ENCODE measurements around the gene LRMDA.

LRMDA gene

DNA sequence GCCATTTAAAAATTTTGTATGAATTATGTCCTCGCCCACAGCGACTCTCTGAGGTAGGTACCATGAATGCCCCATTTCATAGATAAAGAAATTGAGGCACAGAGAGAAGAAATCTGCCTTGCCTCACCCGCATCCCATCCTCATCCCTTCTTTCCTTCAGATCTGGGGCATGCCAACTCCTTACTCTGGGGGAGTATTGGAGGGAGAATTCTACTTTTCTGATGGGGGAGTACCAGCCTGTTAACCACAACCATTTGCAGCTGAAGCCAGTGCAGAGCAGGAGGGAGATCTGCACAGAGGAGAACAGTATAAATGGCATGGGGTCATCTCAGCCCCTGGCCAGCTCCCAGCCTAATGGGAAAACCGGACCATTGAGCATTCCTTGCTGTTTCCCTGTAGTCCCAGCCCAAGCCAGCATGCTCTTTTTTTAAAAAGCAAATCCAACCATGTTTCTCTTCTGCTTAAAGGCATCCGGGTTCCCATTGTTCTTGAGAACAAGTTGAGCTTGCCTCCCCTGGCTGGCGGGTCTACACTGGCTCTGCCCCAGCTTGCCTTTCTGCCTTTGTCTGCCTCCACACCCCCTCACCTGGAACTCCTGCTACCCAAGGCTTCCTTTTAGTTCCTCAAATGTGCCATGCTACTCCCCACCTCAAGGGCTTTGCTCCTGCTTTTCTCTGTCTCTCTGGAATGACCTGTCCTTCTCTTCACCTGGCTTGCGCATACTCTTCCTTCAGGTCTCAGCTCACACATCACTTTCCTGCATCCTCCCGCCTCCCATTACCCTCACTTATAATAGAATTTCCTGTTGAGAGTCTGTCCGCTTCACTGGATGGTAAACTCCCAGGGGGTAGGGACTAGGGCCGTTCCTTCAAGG lies 21.1 kb upstream of the LRMDA start:
- TF ChIP-seq ZBTB7A (IDR thresholded peaks at IDR 0.05; ENCODE audit: low read depth) (no peak), CREB1 (IDR thresholded peaks at IDR 0.05; ENCODE audit: low read depth) (no peak), CEBPB (IDR thresholded peaks at IDR 0.05) (no peak), TAF1 (IDR thresholded peaks at IDR 0.05; ENCODE audit: low read depth) (no peak), YY1 (IDR thresholded peaks at IDR 0.05; ENCODE audit: low read depth) (no peak), TEAD4 (IDR thresholded peaks at IDR 0.05) (no peak), EP300 (IDR thresholded peaks at IDR 0.05; ENCODE audit: borderline replicate concordance) (no peak), RAD21 (IDR thresholded peaks at IDR 0.05; ENCODE audit: low read depth) (no peak), NFIC (IDR thresholded peaks at IDR 0.05) (no peak), TCF12 (IDR thresholded peaks at IDR 0.05; ENCODE audit: low read depth) (no peak)
- TF ChIP-seq, protein P1, sequence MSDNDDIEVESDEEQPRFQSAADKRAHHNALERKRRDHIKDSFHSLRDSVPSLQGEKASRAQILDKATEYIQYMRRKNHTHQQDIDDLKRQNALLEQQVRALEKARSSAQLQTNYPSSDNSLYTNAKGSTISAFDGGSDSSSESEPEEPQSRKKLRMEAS (IDR thresholded peaks at IDR 0.05), result no peak

DNA sequence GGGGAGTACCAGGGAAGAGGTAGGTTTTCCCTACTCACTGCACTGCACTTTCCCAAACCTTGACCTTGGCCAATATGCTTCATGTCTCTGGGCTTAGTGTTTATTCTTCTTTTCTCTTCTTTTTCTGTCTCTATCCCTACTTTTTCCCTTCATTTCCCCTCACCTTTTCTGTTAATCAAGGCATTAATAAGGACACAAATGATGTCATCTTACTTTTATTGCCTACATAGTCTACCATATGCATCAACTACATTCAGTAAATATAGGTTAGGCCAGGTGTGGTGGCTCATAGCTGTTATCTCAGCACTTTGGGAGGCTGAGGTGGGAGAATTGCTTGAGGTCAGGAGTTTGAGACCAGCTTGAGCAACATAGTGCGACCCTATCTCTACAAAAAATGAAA lies 16.9 kb upstream of the LRMDA start:
- TF ChIP-seq CEBPB (IDR thresholded peaks at IDR 0.05) (no peak), RAD21 (IDR thresholded peaks at IDR 0.05; ENCODE audit: low read depth) (no peak)

DNA sequence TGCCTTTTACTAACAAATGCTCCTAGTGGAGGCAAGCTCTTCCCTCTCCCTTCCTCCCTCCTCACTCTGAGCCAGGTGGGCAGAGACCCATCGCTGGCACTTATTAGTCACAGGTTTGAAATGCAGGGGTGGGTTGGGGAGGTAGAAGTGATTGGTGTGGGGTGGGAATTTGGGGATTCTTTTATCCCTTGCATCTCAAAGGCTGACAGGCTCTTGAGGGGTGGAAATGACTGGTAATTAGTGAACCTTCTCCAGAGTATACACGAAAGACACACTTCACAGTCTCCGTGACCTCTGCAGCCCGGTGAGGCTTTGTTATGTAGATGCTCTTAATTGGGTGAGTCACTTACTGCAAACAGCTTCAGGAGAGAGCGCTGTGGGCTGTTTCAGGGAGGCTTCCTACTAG lies 13.9 kb upstream of the LRMDA start:
- TF ChIP-seq ZBTB7A (IDR thresholded peaks at IDR 0.05; ENCODE audit: low read depth) (no peak), FOXM1 (IDR thresholded peaks at IDR 0.05; ENCODE audit: borderline replicate concordance, low read depth) (no peak), CEBPB (IDR thresholded peaks at IDR 0.05) (no peak), NFIC (IDR thresholded peaks at IDR 0.05) (no peak), YY1 (IDR thresholded peaks at IDR 0.05; ENCODE audit: low read depth) (no peak), EP300 (IDR thresholded peaks at IDR 0.05; ENCODE audit: borderline replicate concordance) (no peak), EGR1 (IDR thresholded peaks at IDR 0.05) (no peak), RAD21 (IDR thresholded peaks at IDR 0.05; ENCODE audit: low read depth) (no peak), TAF1 (IDR thresholded peaks at IDR 0.05; ENCODE audit: low read depth) (no peak), CREB1 (IDR thresholded peaks at IDR 0.05; ENCODE audit: low read depth) (no peak), TCF12 (IDR thresholded peaks at IDR 0.05; ENCODE audit: low read depth) (no peak), TEAD4 (IDR thresholded peaks at IDR 0.05) (no peak)
- TF ChIP-seq, protein P2, sequence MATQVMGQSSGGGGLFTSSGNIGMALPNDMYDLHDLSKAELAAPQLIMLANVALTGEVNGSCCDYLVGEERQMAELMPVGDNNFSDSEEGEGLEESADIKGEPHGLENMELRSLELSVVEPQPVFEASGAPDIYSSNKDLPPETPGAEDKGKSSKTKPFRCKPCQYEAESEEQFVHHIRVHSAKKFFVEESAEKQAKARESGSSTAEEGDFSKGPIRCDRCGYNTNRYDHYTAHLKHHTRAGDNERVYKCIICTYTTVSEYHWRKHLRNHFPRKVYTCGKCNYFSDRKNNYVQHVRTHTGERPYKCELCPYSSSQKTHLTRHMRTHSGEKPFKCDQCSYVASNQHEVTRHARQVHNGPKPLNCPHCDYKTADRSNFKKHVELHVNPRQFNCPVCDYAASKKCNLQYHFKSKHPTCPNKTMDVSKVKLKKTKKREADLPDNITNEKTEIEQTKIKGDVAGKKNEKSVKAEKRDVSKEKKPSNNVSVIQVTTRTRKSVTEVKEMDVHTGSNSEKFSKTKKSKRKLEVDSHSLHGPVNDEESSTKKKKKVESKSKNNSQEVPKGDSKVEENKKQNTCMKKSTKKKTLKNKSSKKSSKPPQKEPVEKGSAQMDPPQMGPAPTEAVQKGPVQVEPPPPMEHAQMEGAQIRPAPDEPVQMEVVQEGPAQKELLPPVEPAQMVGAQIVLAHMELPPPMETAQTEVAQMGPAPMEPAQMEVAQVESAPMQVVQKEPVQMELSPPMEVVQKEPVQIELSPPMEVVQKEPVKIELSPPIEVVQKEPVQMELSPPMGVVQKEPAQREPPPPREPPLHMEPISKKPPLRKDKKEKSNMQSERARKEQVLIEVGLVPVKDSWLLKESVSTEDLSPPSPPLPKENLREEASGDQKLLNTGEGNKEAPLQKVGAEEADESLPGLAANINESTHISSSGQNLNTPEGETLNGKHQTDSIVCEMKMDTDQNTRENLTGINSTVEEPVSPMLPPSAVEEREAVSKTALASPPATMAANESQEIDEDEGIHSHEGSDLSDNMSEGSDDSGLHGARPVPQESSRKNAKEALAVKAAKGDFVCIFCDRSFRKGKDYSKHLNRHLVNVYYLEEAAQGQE (IDR thresholded peaks at IDR 0.05; ENCODE audit: low read depth), result no peak
- TF ChIP-seq, protein P1 (IDR thresholded peaks at IDR 0.05), result no peak
- TF ChIP-seq, protein P3, sequence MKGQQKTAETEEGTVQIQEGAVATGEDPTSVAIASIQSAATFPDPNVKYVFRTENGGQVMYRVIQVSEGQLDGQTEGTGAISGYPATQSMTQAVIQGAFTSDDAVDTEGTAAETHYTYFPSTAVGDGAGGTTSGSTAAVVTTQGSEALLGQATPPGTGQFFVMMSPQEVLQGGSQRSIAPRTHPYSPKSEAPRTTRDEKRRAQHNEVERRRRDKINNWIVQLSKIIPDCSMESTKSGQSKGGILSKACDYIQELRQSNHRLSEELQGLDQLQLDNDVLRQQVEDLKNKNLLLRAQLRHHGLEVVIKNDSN (IDR thresholded peaks at IDR 0.05), result no peak

DNA sequence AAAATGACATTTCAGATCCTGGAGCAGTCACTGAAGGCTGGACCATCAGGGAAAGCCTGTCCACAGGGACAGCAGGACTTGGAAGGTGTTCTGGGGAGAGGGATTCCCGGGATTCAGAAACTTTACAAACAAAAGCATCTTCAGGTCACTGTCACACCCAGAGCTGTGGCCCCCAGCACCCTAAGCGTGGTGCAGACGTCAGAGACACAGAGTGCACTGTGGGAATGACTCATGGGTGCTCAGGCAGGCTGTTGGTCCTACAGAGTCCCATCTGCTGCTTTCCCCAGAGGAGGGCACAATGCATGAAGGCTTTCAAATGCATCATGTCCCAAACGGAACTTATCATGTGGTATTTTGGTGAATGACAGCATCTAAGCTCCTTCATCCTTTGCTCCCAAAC lies 13.1 kb upstream of the LRMDA start:
- TF ChIP-seq YY1 (IDR thresholded peaks at IDR 0.05; ENCODE audit: low read depth) (no peak), ZBTB7A (IDR thresholded peaks at IDR 0.05; ENCODE audit: low read depth) (no peak), NFIC (IDR thresholded peaks at IDR 0.05) (no peak), FOXM1 (IDR thresholded peaks at IDR 0.05; ENCODE audit: borderline replicate concordance, low read depth) (no peak), TCF12 (IDR thresholded peaks at IDR 0.05; ENCODE audit: low read depth) (no peak), TEAD4 (IDR thresholded peaks at IDR 0.05) (no peak), CEBPB (IDR thresholded peaks at IDR 0.05) (no peak), RAD21 (IDR thresholded peaks at IDR 0.05; ENCODE audit: low read depth) (no peak), CREB1 (IDR thresholded peaks at IDR 0.05; ENCODE audit: low read depth) (no peak), EP300 (IDR thresholded peaks at IDR 0.05; ENCODE audit: borderline replicate concordance) (no peak), TAF1 (IDR thresholded peaks at IDR 0.05; ENCODE audit: low read depth) (no peak), EGR1 (IDR thresholded peaks at IDR 0.05) (no peak)
- TF ChIP-seq, protein P1 (IDR thresholded peaks at IDR 0.05), result no peak
- TF ChIP-seq, protein P2 (IDR thresholded peaks at IDR 0.05; ENCODE audit: low read depth), result no peak

DNA sequence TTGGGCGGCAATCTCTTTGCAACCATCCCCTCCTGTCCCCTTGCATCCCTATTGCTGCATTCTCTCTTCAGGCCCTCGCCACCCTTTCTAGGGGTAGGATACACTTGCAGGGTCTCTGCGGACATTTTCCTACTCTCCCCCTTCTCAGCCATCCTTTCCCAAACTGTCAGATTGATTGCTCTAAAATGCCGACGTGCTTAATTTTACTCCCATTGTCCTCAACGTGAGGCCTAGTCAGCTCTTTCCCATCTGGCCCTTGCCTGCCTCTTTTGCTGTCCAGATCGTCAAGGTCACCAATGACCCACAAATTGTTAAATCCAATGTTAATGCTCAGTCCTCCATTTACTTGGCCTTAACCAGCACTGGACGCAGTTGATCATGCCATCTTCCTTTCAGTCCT lies 12.7 kb upstream of the LRMDA start:
- TF ChIP-seq CREB1 (IDR thresholded peaks at IDR 0.05; ENCODE audit: low read depth), result no peak
- TF ChIP-seq YY1 (IDR thresholded peaks at IDR 0.05; ENCODE audit: low read depth), result no peak
- TF ChIP-seq TAF1 (IDR thresholded peaks at IDR 0.05; ENCODE audit: low read depth), result no peak
- TF ChIP-seq, protein P1 (IDR thresholded peaks at IDR 0.05), result no peak
- no peak for TF ChIP-seq TEAD4 (IDR thresholded peaks at IDR 0.05)
- no peak for TF ChIP-seq RAD21 (IDR thresholded peaks at IDR 0.05; ENCODE audit: low read depth)
- TF ChIP-seq CEBPB (IDR thresholded peaks at IDR 0.05), result no peak
- TF ChIP-seq TCF12 (IDR thresholded peaks at IDR 0.05; ENCODE audit: low read depth), result no peak
- no peak for TF ChIP-seq EGR1 (IDR thresholded peaks at IDR 0.05)
- TF ChIP-seq EP300 (IDR thresholded peaks at IDR 0.05; ENCODE audit: borderline replicate concordance), result no peak
- TF ChIP-seq ZBTB7A (IDR thresholded peaks at IDR 0.05; ENCODE audit: low read depth), result no peak

Data from Ishikawa (cell line).